Renal pelvis (tissue), 12 donors: ENCODE measurements around the gene CELA3B. TPM values are rescaled to one million over a fixed set of nuclear protein-coding genes. Genes with fewer than 3 reads are reported as not detected.
"Not testable (repeated sequence)": the region's sequence is repeated elsewhere in the genome, so short reads cannot be mapped to it uniquely, and the experiment has no call there.

Source experiments
- DNase-seq: peaks from one replicate; pipeline ENCODE4 v3.0.0-alpha.2; 2013
- long read RNA-seq, 16 experiments: transcript quantifications; one replicate each; lab custom pipeline, GENCODE V29; 2026
- polyA plus RNA-seq, 3 donors: library from polyadenylated mRNA; unstranded; fragments of 120-200 nt; gene quantifications; one replicate each; pipeline ENCODE4 v1.2.1, GENCODE V29; 2013; ENCODE audit not compliant: insufficient read length in 3 of 3

Gene CELA3B
- under 1 TPM in 1 of 3 donors, not detected in 2; 0.36 TPM for polyA plus RNA-seq
- long read RNA-seq, donor 1, result 0 reads
- long read RNA-seq, donor 2, result 0 reads
- long read RNA-seq, donor 3, result 0 reads
- long read RNA-seq, donor 4, result 0 reads
- long read RNA-seq, donor 5, result 0 reads
- long read RNA-seq, donor 6, result 0 reads
- long read RNA-seq, donor 7, result 0 reads
- long read RNA-seq, donor 8, result 0 reads
- long read RNA-seq, donor 9, result 0 reads
- long read RNA-seq, donor 10, result 0 reads
- long read RNA-seq, donor 11, result 0 reads
- long read RNA-seq, donor 12, result 0 reads
- long read RNA-seq, donor 13, result 0 reads
- long read RNA-seq, donor 14, result 0 reads
- long read RNA-seq, donor 15, result 0 reads
- long read RNA-seq, donor 16, result 0 reads

DNA sequence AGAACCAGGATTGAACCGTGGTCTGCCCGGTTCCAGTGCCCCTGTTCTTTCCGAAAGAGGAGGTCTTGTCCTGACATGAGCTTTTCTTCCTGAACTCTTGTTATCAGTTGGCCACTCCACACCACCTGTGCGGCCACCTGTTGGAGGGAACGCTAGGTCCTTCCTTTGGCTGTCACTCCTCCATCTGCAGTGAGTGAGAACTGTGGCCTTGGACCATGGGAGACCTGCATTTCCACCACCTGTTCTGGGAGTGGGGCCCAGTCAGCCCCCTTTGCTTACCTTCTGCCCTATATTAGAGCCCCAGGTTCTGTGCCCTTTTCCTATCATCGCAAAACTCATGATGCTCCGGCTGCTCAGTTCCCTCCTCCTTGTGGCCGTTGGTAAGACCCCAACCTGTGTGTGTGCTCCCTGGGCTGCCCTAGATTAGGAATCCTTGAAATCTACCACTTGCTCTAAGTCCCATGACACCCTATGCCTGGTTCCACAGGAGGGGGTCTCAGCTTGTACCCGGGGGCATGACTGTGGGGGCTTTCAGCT, at the start of gene CELA3B:
Gene CELA3B, plus strand, starts transcription at position 320 of the 537 bp plus-strand sequence. Its CDS starts 18 bp downstream, at position 338.
- DNase-seq, result not testable (repeated sequence)

GRCh38 chr1:21927533-21928237, 49.1 kb upstream of the CELA3B start:
- no peak for DNase-seq

- DNase-seq, result no peak
Measured at GRCh38 chr1:21930080-21930571, 46.7 kb upstream of the CELA3B start.

DNA sequence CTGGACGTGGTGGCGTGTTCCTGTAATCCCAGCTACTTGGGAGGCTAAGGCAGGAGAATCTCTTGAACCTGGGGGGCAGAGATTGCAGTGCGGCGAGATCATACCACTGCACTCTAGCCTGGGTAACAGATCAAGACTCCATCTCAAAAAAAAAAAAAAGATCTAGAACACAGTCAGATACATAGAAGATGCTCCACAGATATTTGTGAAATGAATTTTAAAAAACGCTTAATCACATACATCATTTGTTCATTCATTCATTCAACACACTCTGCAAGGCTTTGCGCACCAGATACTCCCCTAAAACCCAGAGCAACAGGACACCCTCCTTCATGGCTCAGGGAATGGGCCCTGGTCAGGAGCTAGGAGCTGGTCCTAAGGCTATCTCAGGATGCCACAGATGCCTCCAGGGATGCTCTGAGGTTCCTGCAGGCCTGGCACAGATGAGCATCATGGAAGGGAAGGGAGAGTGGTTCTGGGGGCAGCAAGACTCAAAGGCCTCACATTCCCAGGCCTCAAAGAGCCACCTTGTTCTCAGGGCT, 46.1 kb upstream of the CELA3B start:
- DNase-seq, result no peak

GRCh38 chr1:21931171-21932093, 45.4 kb upstream of the CELA3B start:
- DNase-seq, result no peak

- no peak for DNase-seq
Measured at GRCh38 chr1:21932127-21932526, 44.7 kb upstream of the CELA3B start.

- DNase-seq, result no peak
Measured at GRCh38 chr1:21933397-21934248, 43.2 kb upstream of the CELA3B start.

DNA sequence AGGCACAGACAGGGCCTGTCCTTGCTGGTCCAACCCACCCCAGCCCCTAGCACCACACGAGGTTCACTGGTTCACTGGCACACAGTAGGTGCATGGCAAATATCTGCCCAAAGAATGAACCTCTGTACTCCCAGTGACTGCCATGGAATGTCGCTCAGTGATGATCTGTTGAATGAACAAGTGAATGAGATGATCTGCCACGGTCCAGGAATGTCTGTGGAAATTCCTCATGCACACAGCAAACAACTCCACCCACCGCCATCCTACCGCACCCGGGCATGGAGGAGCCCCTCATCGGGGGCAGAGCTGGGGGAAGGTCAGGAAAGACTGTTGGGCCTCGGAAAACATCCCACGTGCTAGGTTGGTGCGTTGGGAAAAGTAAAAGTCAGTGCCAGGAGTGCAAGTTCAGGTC, 41.4 kb upstream of the CELA3B start:
- DNase-seq, result no peak

- no peak for DNase-seq
Measured at GRCh38 chr1:21935891-21936365, 40.9 kb upstream of the CELA3B start.

- no peak for DNase-seq
Measured at GRCh38 chr1:21936366-21937031, 40.3 kb upstream of the CELA3B start.

DNA sequence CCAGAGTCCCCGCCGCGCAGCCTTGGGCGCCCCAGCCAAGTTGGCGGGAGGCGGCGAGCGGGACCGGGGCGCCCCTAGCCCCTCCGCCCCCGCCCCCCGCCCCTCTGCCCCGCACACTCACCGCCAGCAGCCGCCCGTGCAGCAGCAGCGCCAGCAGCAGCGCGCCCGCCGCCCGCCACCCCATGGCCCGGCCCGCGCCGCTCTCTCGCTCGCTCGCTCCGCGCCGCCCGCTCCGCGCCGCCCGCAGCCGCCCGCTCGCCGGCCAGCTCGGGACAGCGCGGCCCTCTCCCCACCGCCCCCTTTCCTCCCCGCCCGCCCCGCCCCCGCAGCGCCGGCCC, 39.8 kb upstream of the CELA3B start, which contains the start of gene HSPG2:
Gene HSPG2, minus strand, starts transcription at position 277 of the 338 bp plus-strand sequence. Its CDS starts 93 bp downstream, at position 184.
- no peak for DNase-seq

DNA sequence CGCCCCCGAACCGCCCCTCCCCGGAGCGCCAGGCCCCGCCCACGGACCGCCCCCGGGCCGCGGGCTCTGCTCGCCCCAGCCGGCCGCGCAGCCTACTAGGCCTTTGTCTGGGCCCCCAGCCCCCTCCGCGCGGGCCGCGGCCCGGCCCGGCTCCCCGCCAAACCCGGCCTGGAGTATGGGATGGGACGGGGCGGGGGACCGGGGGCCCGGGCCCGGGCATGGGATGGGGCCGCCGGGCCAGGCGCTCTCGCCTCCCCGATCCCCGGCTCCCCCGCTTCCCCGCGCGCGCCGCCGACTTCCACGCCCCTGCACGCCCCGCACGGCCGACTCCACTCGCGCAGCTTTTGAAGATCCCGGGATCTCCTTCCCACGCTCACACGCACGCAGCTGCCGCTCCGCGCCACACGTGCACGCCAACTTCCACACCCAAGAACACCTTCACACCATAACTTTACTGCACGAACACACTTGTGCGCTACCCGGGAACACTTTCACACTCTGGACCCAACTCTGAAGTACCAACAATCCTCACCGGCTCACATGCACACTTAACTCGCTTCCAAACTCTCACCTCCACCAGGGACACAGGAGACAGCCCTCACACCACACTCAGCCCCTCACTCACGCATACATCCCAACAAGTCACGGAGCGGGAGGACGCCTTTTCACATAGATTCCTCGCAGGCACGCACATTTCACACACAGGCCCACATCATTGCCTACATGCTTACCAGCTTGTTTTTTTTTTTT, 39.3 kb upstream of the CELA3B start:
- DNase-seq, result peak; percentile 88

DNA sequence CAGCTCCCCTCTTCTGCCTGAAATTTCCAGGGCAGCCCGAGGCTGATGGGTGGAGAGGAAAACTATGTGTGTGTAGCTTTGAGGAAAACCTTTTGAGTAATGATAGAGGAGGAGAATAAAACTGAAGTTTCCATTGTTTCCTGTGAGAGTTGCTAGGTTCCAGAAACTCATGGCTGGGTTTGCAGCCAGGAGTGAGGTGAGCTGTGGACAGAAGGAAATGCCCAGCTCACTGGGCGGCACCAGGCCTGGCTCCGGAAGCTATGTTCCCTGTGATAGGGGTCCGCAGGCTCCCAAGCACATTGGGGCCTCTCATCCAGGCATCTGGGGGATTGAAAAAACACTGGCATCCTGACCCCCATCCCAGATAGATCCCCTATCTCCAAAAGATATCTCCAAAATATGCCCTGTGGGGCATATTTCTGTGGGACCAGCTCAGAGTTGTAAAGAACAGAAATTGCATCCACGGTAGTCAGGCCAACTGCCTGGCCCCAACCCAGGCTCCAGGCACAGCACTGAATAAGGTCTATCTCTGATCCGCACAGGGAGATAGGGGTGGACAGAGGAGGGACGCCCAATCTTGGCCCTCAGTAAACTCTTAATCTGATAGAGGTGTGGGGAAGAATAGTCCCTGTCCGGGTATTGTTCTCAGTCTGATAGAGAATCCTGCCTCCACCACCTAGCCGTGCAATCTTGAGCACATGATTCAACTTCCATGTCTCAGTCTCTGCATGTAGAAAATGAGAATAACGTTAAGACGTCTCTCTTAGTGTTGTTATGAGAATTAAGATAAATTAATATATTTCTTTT, 37.9 kb upstream of the CELA3B start:
- no peak for DNase-seq

DNA sequence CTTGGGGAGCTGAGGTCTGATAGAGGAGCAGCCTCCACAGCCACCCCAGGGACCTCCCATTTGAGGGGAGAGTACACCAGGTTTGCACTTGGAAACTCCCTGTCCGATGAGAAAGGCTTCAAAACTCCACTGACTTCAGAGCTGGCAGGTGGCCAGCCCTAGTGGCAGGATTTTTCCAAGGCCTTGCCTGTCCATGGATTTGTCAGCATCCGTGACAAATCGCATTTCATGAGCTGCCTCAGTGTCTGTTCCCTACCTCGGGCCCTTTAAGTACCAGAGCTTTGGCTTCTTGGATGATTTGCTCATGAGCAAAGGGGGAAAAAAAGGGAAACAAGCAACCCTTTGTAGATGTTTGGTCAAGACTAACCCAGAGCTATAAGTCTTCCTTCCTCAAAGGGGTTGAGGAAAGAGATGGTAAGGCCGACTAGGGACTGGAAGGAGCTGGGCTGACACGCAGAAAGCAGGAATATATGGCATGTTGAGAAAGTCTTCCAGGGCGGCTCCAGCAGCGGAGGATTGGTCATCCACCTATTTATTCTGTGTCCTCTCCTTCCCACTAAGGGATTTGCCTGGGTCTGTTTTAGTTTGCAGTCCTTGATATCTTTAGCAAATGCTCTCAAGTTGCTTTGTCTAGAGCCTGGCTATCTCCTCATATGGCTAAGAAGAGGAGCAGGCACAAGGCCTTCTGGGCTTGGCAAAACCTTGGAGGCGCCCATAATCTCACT, 37.0 kb upstream of the CELA3B start:
- peak; percentile 77 for DNase-seq

DNA sequence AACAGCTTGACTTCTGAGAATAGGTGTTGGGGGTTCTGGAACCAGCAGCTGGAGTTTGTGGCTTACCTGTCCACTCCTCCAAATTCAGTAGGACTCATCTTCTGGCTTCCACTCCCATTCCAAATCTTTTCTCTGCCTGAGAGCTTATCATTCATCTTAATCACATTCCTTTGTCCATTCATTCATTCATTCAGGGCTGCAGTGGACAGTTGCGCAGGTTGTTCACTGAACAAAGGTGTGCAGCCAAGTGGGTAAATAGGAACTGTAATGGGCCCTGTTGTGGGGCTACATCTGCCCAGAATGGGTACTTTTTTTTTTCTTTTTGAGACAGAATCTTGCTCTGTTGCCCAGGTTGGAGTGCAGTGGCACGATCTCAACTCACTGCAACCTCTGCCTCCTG, 36.3 kb upstream of the CELA3B start:
- DNase-seq, result no peak

DNA sequence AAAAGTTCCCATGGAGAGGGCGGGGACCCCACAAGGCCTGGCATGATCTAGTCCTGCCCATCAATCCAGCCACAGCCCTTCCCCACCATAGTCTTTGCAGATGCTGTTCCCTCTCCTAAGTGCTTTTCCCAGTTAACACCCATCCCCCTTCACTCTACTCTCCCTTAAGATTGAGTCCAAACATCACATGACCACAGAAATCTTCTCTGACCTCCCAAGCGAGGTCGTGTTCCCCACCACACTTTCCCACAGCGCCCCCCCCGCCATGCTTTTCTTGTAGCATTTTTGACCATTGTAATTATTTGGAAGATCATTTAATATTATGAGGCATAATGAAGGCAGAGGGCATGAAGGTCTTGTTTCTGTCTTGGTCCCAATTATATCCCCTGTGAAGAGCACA, 35.5 kb upstream of the CELA3B start:
- DNase-seq, result no peak

DNA sequence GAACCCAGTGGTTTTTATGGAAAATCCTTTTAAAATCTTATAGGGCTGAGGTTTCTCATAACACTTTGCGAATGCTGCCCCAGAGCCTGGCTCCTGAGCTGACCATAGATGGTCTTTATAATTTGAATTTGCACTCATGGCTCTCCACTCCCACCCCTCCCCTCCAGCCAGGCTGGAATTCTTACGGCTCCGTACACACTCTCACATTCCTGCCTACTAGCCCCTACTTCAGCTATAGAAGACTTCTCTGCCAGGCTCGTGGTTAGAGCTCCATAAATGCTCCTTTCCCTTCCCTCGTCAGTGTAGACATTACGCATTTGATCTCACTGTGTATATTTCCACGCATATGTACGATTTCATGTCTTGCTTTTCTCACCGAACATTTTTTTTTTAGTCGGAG, 34.4 kb upstream of the CELA3B start:
- no peak for DNase-seq
